Astrocyte (in vitro differentiated cells and primary cell): ENCODE measurements around the gene HNRNPU.

Source experiments
- EZH2 ChIP-seq: IDR thresholded peaks from 2 replicates; pipeline ENCODE4 v1.6.1; 2012; ENCODE audit warnings: mild to moderate bottlenecking, low read length, inconsistent platforms; ENCODE audit not compliant: insufficient read depth
- TF ChIP-seq, protein P1 (sequence below): IDR thresholded peaks from 2 replicates; pipeline ENCODE4 v1.5.1; 2011; ENCODE audit warnings: low read depth, mild to moderate bottlenecking, inconsistent platforms, low read length, moderate library complexity; ENCODE audit not compliant: insufficient read depth

DNA sequence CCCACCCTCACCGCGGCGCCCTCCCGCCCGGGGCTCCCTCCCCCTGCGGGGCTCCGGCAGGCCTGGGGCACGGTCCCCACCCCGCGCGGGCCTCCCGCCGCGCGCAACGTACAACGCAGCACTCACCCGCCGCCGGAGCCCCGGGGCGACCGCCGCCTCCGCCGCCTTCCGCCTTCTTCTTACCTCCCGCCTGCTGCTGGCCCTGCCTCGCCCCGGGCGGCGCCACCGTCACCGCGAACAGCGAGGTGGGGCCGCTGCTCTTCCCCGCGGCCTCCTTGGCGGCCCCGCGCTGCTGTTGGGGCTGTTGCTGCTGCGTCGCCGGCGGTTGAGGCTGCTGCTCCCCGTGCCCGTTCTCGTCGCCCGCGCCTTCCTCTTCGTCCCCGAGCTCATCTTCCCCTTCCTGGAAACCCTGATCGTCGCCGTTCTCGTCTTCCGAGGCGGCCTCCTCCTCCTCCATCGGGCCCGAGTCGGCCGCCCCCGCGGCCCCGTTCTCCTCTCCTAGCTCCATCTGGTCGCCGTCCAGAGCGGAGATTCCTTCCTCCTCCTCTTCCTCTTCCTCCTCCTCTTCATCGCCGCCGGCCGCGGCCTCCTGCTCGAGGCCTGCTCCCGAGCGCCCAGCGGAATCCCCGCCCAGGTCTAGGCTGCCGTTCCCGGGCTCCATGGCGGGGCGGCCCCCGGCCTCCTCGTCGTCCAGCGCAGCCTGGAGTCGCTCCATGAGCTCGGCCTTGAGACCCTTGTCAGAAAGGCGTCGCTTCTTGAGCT is 671 bp downstream of the HNRNPU start:
- TF ChIP-seq, protein P1, sequence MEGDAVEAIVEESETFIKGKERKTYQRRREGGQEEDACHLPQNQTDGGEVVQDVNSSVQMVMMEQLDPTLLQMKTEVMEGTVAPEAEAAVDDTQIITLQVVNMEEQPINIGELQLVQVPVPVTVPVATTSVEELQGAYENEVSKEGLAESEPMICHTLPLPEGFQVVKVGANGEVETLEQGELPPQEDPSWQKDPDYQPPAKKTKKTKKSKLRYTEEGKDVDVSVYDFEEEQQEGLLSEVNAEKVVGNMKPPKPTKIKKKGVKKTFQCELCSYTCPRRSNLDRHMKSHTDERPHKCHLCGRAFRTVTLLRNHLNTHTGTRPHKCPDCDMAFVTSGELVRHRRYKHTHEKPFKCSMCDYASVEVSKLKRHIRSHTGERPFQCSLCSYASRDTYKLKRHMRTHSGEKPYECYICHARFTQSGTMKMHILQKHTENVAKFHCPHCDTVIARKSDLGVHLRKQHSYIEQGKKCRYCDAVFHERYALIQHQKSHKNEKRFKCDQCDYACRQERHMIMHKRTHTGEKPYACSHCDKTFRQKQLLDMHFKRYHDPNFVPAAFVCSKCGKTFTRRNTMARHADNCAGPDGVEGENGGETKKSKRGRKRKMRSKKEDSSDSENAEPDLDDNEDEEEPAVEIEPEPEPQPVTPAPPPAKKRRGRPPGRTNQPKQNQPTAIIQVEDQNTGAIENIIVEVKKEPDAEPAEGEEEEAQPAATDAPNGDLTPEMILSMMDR: no peak
- no peak for TF ChIP-seq EZH2
